Activated T-helper 1 cell treated with anti-CD3 and anti-CD28 coated beads, Interleukin-12 subunit alpha, Interleukin-12 subunit beta, Interleukin-2, Interleukin-4 antibody, amounts not matched to agents 30 ng/mL and 10 ng/mL and 1 ng/mL, durations not matched to agents 14 hours and 24 hours and 36 hours (primary cell): Measurements from ENCODE around the gene SNX25. TPM values are rescaled to one million over a fixed set of nuclear protein-coding genes. Genes with fewer than 3 reads are reported as not detected.

ENCODE experiments used
- DNase-seq: peaks from one replicate; pipeline ENCODE4 v3.0.0; 2021; ENCODE audit warnings: low spot score
- H3K27ac Mint-ChIP-seq: one replicate; pipeline ENCODE4 v1.8.0; 2021; ENCODE audit warnings: mild to moderate bottlenecking, mixed read lengths
- H3K27me3 Mint-ChIP-seq: one replicate; pipeline ENCODE4 v1.8.0; 2022; ENCODE audit warnings: mild to moderate bottlenecking, moderate library complexity, mixed read lengths; ENCODE audit not compliant: insufficient read depth
- H3K36me3 Mint-ChIP-seq: one replicate; pipeline ENCODE4 v1.8.0; 2021; ENCODE audit warnings: low read depth, mixed read lengths
- H3K4me1 Mint-ChIP-seq: one replicate; pipeline ENCODE4 v1.8.0; 2021; ENCODE audit warnings: low read depth, mixed read lengths
- H3K4me3 Mint-ChIP-seq: one replicate; pipeline ENCODE4 v1.8.0; 2021; ENCODE audit warnings: mild to moderate bottlenecking, moderate library complexity, mixed read lengths
- H3K9me3 Mint-ChIP-seq: one replicate; pipeline ENCODE4 v1.8.0; 2021; ENCODE audit warnings: mixed read lengths
- intact Hi-C: fragments of 100-400 bp; cut with micrococcal nuclease; formaldehyde crosslinking; loops from one replicate; pipeline ENCODE4 v1.15.1; 2024
- total RNA-seq: library from RNA; stranded (reverse); gene quantifications from 2 replicates; pipeline ENCODE4 v1.2.3, GENCODE V29; 2022

The SNX25 gene
- total RNA-seq, 1 donor from 2014 or later, result 22.9 TPM

DNA sequence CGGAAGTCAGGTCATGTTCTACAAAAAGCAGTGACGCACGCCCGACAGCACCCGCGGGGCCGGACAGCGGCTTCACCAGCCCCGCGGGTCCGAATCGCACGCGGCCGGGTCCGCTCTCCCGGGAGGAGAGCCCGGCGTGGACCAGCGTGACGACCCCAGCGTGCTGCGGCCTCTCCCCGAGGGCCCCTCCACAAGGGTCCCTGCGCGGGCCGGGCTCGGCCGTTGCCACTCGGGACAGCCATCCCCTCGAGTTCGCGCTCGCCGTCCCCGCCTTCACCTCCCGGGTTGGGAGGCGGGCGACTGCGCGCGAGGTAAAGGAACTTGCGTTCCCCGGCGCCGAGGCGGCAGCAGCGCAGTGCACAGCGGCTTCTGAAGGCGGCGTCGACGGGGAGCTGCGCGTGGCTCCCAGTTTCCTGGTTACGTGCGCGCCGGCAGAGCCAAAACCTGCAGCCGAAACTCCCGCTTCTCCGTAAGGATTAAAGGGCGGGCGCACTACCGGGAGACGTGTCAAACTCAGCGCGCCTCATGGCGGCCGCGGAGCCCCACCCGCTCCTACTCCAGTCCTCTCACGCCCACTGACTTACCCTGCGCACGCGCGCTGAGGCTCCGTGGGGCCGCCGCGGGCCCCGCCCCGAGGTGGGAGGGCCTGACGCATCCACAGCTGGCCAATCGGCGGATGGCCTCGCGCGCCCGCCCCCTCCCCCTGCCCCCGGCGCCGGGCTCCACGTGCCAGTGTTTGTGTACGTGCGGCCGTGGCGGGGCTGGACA is 186.7 kb downstream of the SNX25 start:
- intact Hi-C loops, result loop anchor here (1.0 to 10.0 kb wide), 13 partner anchors 29 to 796 kb away; partner anchors contain the start of genes ACSL1, CASP3, CCDC110 and CYP4V2
- H3K4me1 Mint-ChIP-seq, result peaks cover 69% of the 10 kb centered on the region
- peaks cover 2% of the 10 kb centered on the region for H3K27me3 Mint-ChIP-seq
- H3K36me3 Mint-ChIP-seq, result peaks cover 37% of the 10 kb centered on the region
- H3K4me3 Mint-ChIP-seq, result peak overlapping the region; percentile 94
- peak overlapping the region; percentile 97 for H3K27ac Mint-ChIP-seq
- DNase-seq, result peak; percentile 98
- H3K9me3 Mint-ChIP-seq, result no peaks in the 10 kb centered on the region

DNA sequence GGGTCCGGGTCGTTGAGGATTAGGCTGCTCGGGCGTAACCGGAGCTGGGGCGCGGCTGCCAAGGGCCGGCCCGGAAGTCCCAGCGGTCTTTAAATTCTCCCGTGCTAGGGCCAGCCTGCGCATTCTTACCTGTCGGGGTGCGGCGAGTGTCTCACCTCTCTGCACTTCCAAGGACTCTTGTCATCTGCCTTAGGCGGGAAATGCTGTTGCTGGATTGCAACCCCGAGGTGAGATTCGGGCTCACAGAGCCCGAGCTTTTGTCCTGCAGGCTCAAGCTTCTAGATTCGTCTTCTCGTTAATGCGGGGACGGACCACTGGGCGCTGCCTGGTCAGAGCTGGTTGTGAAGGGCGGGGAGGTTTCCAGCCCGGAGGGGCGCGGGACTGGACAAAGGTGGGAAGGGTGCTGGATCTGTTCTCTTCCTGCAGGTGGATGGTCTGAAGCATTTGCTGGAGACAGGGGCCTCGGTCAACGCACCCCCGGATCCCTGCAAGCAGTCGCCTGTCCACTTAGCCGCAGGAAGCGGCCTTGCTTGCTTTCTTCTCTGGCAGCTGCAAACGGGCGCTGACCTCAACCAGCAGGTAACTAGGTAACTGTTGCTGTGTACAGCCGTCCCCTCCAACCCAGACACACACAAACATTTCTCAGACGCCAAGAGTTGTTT is 187.5 kb downstream of the SNX25 start, which contains the start of gene ANKRD37:
TSS of gene ANKRD37 (plus strand) at position 118 of the 662 bp plus-strand sequence. CDS start at position 201, 83 bp downstream.
- H3K9me3 Mint-ChIP-seq, result no peaks in the 10 kb centered on the region
- intact Hi-C loops, result loop anchor here (1.0 to 10.0 kb wide), 12 partner anchors 28 to 795 kb away; partner anchors contain the start of genes ACSL1, CASP3, CCDC110 and CYP4V2
- peak within 1 kb of the TSS; percentile 94 for H3K4me3 Mint-ChIP-seq
- H3K27ac Mint-ChIP-seq, result peak within 1 kb of the TSS; percentile 97
- DNase-seq, result no peak
- peaks cover under 1% of the 10 kb centered on the region for H3K27me3 Mint-ChIP-seq
- peaks cover 71% of the 10 kb centered on the region for H3K4me1 Mint-ChIP-seq
- peaks cover 36% of the 10 kb centered on the region for H3K36me3 Mint-ChIP-seq

DNA sequence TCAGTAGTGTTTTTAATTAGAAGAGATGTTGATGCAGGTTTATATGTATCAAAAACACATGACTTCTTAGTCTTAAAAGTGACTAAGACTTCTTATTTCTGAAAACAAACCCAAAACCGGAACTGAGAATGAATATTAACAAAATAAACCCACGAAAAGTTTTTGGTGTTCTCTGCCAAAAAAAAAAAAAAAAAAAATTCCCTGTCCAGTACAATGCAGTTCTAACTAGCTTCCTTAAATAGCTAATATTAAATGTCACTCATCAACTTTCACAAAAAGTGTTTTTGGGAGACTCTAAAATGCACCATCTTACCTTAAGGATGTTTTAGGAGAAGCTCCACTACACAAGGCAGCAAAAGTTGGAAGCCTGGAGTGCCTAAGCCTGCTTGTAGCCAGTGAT is 189.2 kb downstream of the SNX25 start:
- no peak for DNase-seq
- peaks cover 44% of the 10 kb centered on the region for H3K36me3 Mint-ChIP-seq
- peak overlapping the region; percentile 87 for H3K4me3 Mint-ChIP-seq

DNA sequence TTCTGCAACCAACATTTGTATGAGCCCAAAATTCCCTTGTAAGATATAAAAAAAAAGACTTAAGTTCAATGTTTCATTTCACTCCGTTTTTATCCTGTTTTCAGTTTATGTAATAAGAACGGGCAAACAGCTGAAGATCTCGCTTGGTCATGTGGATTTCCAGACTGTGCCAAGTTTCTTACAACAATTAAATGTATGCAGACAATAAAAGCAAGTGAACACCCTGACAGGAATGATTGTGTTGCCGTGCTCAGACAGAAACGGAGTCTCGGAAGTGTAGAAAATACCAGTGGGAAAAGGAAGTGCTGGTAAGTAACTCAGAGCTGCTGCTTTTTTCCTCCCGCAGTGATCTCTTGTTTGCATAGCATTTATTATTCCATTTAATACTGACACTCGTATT is 190.1 kb downstream of the SNX25 start:
- Mint-ChIP-seq H3K27me3 (no peaks in the 10 kb centered on the region), H3K9me3 (no peaks in the 10 kb centered on the region), H3K4me3 (no peak overlapping the region), H3K4me1 (peaks cover 59% of the 10 kb centered on the region), H3K27ac (no peak overlapping the region), H3K36me3 (peaks cover 44% of the 10 kb centered on the region)
- intact Hi-C loops, result loop anchor here (5.0 to 10.0 kb wide), 2 partner anchors 575 to 793 kb away; partner anchors contain the start of genes ACSL1 and CYP4V2
- DNase-seq, result no peak

More for the DNA sequence above, 189.2 kb downstream of the SNX25 start:
- Mint-ChIP-seq H3K27me3 (no peaks in the 10 kb centered on the region), H3K4me1 (peaks cover 67% of the 10 kb centered on the region), H3K27ac (no peak overlapping the region), H3K9me3 (no peaks in the 10 kb centered on the region)
- intact Hi-C loops, result loop anchor here (5.0 to 10.0 kb wide), 2 partner anchors 574 to 794 kb away; partner anchors contain the start of genes ACSL1 and CYP4V2

DNA sequence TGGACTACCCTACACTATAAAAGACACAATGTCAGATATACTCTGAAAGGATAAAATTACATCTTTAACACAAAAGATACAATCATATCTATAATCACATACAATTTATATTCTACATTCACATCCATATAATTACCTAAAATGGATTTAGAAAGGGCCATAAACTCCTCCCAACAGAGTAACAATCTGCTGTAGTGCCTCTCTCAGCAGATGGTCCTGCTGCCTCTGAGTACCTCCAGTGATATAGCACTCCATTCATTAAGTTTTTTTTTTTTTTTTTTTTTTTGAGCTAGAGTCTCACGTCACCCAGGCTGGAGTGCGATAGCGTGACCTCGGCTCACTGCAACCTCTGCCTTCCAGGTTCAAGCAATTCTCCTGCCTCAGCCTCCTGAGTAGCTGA is 194.6 kb downstream of the SNX25 start:
- Mint-ChIP-seq H3K27me3 (no peaks in the 10 kb centered on the region), H3K36me3 (peaks cover 49% of the 10 kb centered on the region), H3K9me3 (no peaks in the 10 kb centered on the region), H3K27ac (no peak overlapping the region), H3K4me3 (no peak overlapping the region), H3K4me1 (peaks cover 27% of the 10 kb centered on the region)
- DNase-seq, result no peak
- intact Hi-C loops, result no loop called here

DNA sequence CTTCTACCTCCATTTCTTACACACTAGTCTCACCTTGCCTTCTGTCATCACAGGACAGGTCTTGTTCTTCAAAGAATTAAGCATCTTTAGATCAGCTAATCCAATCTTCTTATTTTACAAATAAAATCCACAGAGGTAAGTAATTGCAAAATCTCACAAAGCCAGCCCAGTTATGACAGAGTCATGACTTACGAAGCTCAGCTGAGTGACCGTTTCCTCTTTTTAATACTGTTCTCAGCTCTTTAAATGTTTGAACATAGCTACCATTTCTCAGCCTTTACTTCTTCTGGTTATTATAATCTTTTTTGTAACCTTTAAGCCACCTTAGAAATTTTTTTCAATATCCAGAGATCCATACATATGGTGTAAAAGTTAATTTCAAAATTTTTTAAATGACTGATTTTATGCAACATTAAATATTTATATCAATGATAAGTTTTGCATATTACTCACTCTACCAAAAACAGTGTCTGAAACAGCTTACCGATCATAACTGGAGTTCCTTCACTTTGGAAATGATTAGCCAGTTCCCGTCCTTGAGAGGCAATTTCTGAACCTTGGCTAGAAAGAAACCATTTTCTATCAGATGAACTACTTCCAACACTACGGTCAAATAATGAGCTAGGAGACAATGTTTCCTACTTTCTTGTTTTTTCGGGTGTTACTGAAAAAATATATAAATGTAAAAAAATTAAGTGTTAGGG is 196.1 kb downstream of the SNX25 start:
- Mint-ChIP-seq H3K27me3 (no peaks in the 10 kb centered on the region), H3K4me1 (peaks cover 14% of the 10 kb centered on the region), H3K9me3 (no peaks in the 10 kb centered on the region), H3K4me3 (no peak overlapping the region), H3K27ac (no peak overlapping the region), H3K36me3 (peaks cover 39% of the 10 kb centered on the region)
- no peak for DNase-seq
- intact Hi-C loops, result no loop called here

DNA sequence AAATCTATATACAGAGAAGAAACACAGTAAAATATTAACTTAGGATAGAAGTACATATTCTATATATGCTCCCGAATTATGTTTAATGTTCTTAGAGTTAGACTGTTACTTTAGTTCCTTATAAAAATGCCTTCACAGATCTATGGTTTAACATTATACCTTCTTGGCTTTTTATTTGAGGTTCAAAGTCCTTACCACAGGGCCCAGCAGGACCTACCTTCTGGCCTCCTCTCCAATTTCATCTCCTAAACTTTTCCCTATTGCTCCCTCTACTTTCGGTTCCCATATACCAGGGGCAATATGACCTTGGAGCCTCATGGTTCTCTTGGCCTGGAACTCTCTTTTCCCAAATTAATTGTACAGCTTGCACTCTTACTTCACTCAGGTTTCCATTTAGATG is 199.0 kb downstream of the SNX25 start:
- no peaks in the 10 kb centered on the region for H3K9me3 Mint-ChIP-seq
- DNase-seq, result no peak
- intact Hi-C loops, result no loop called here
- H3K27ac Mint-ChIP-seq, result no peak overlapping the region
- H3K4me3 Mint-ChIP-seq, result no peak overlapping the region
- peaks cover 31% of the 10 kb centered on the region for H3K36me3 Mint-ChIP-seq
- no peaks in the 10 kb centered on the region for H3K27me3 Mint-ChIP-seq
- H3K4me1 Mint-ChIP-seq, result no peaks in the 10 kb centered on the region

DNA sequence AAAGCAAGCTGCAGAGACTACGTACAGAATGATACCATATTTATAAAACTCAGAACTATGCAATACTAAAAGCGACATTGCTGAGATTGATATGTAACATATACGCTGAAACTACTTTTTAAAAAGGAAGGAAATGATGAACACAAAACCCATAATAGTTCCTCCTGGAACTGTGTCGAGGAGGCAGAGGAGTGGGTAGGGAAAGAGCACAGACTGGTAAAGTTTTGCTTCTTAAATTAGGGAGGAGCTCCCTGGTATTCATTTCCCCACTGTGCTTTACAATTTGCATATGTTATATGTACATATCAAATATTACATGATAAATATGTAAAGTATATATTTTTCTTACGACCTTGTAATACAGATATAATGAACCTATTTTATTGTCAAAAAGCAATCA is 202.5 kb downstream of the SNX25 start:
- H3K4me3 Mint-ChIP-seq, result no peak overlapping the region
- intact Hi-C loops, result no loop called here
- no peak for DNase-seq
- H3K36me3 Mint-ChIP-seq, result peaks cover 29% of the 10 kb centered on the region
- no peaks in the 10 kb centered on the region for H3K27me3 Mint-ChIP-seq
- no peaks in the 10 kb centered on the region for H3K9me3 Mint-ChIP-seq
- no peak overlapping the region for H3K27ac Mint-ChIP-seq
- no peaks in the 10 kb centered on the region for H3K4me1 Mint-ChIP-seq

DNA sequence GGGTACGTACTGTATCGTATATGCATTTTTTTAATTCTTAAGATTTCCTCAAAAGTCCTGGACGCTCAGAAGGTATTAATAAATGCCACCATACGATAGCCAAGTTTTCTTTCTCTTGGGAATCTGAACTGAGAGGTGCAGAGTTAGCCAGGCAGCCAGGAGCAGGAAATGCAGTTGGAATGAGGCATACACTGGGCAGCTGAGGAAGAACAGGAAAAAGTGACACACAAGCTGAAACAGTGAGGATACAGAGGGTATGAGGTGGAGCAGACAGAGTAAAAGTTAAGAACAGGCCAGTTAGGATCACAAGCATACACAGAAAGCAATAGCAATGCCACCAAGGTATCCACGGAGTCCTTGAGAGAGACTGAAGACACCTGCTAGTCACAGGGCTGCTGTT is 203.0 kb downstream of the SNX25 start:
- intact Hi-C loops, result no loop called here
- no peak for DNase-seq
- Mint-ChIP-seq H3K9me3 (no peaks in the 10 kb centered on the region), H3K4me3 (no peak overlapping the region), H3K4me1 (no peaks in the 10 kb centered on the region), H3K36me3 (peaks cover 31% of the 10 kb centered on the region), H3K27ac (no peak overlapping the region), H3K27me3 (no peaks in the 10 kb centered on the region)

Other genes with a start within 250 kb of the SNX25 start
- gene HELT, start 191.1 kb upstream of the SNX25 start, total RNA-seq, result not detected in 2 replicates
- 2.3 and 2.7 TPM in 2 replicates for gene SLC25A4, start 66.3 kb upstream of the SNX25 start, total RNA-seq
- 52.4 and 54.6 TPM in 2 replicates for gene CFAP97, start 5.6 kb upstream of the SNX25 start, total RNA-seq
- gene LRP2BP, start 186.3 kb downstream of the SNX25 start, total RNA-seq, result 0.42 and 0.47 TPM in 2 replicates
- gene ANKRD37, start 187.2 kb downstream of the SNX25 start, total RNA-seq, result 12.4 and 15.8 TPM in 2 replicates
- 19.8 and 19.9 TPM in 2 replicates for gene UFSP2, start 216.4 kb downstream of the SNX25 start, total RNA-seq